ENCODE measurements around the gene SECTM1.
A peak's percentile ranks its signal among the peaks of the same experiment; 100 is the strongest.

The SECTM1 gene

GRCh38 chr17:82320956-82321927 is 12.3 kb downstream of the SECTM1 start:
- Histone ChIP-seq H3K4me3 (ENCODE audit: low read length) (no peak overlapping the region), H3K27me3 (ENCODE audit: control insufficient read depth, insufficient read depth, low read length) (peaks cover 4% of the 10 kb centered on the region), H3K4me2 (ENCODE audit: low read length) (peak overlapping the region; percentile 55), H3K9me3 (replicated peaks; ENCODE audit: low read length) (no peaks in the 10 kb centered on the region), H3K9ac (ENCODE audit: low read depth, low read length) (no peak overlapping the region), H3K36me3 (ENCODE audit: insufficient read depth, low read length) (no peaks in the 10 kb centered on the region), H3K4me1 (ENCODE audit: control insufficient read depth, insufficient read depth, low read length) (no peaks in the 10 kb centered on the region)

- Histone ChIP-seq H3K27me3 (ENCODE audit: control insufficient read depth, insufficient read depth, low read length) (peaks cover 14% of the 10 kb centered on the region), H3K4me3 (ENCODE audit: low read length) (no peak overlapping the region), H3K9ac (ENCODE audit: low read depth, low read length) (no peak overlapping the region)
Observed at GRCh38 chr17:82320140-82320840, 13.3 kb downstream of the SECTM1 start.

GRCh38 chr17:82319619-82320062 is 13.9 kb downstream of the SECTM1 start:
- H3K4me3 ChIP-seq (ENCODE audit: low read length): no peak overlapping the region
- H3K4me2 ChIP-seq (ENCODE audit: low read length): no peak overlapping the region
- no peaks in the 10 kb centered on the region for H3K4me1 ChIP-seq (ENCODE audit: control insufficient read depth, insufficient read depth, low read length)

More at GRCh38 chr17:82320140-82320840, 13.3 kb downstream of the SECTM1 start:
- H3K4me1 ChIP-seq (ENCODE audit: control insufficient read depth, insufficient read depth, low read length): no peaks in the 10 kb centered on the region
- H3K9me3 ChIP-seq (replicated peaks; ENCODE audit: low read length): no peaks in the 10 kb centered on the region
- no peaks in the 10 kb centered on the region for H3K36me3 ChIP-seq (ENCODE audit: insufficient read depth, low read length)
- H3K4me2 ChIP-seq (ENCODE audit: low read length): no peak overlapping the region

GRCh38 chr17:82318772-82319606 is 14.6 kb downstream of the SECTM1 start:
- H3K27me3 ChIP-seq (ENCODE audit: control insufficient read depth, insufficient read depth, low read length): peaks cover 14% of the 10 kb centered on the region
- H3K36me3 ChIP-seq (ENCODE audit: insufficient read depth, low read length): no peaks in the 10 kb centered on the region
- H3K9ac ChIP-seq (ENCODE audit: low read depth, low read length): no peak overlapping the region
- H3K9me3 ChIP-seq (replicated peaks; ENCODE audit: low read length): no peaks in the 10 kb centered on the region
- no peak overlapping the region for H3K4me3 ChIP-seq (ENCODE audit: low read length)
- no peak overlapping the region for H3K4me2 ChIP-seq (ENCODE audit: low read length)
- H3K4me1 ChIP-seq (ENCODE audit: control insufficient read depth, insufficient read depth, low read length): no peaks in the 10 kb centered on the region

More at GRCh38 chr17:82319619-82320062, 13.9 kb downstream of the SECTM1 start:
- Histone ChIP-seq H3K27me3 (ENCODE audit: control insufficient read depth, insufficient read depth, low read length) (peaks cover 14% of the 10 kb centered on the region), H3K9me3 (replicated peaks; ENCODE audit: low read length) (no peaks in the 10 kb centered on the region), H3K36me3 (ENCODE audit: insufficient read depth, low read length) (no peaks in the 10 kb centered on the region), H3K9ac (ENCODE audit: low read depth, low read length) (no peak overlapping the region)

GRCh38 chr17:82318169-82318498 is 15.4 kb downstream of the SECTM1 start:
- peaks cover 14% of the 10 kb centered on the region for H3K27me3 ChIP-seq (ENCODE audit: control insufficient read depth, insufficient read depth, low read length)
- no peak overlapping the region for H3K4me3 ChIP-seq (ENCODE audit: low read length)
- H3K4me1 ChIP-seq (ENCODE audit: control insufficient read depth, insufficient read depth, low read length): no peaks in the 10 kb centered on the region
- no peak overlapping the region for H3K9ac ChIP-seq (ENCODE audit: low read depth, low read length)
- no peak overlapping the region for H3K4me2 ChIP-seq (ENCODE audit: low read length)
- H3K36me3 ChIP-seq (ENCODE audit: insufficient read depth, low read length): no peaks in the 10 kb centered on the region
- no peaks in the 10 kb centered on the region for H3K9me3 ChIP-seq (replicated peaks; ENCODE audit: low read length)

- Histone ChIP-seq H3K4me3 (ENCODE audit: low read length) (no peak within 1 kb of the TSS), H3K9ac (ENCODE audit: low read depth, low read length) (no peak within 1 kb of the TSS), H3K4me2 (ENCODE audit: low read length) (no peak within 1 kb of the TSS), H3K27me3 (ENCODE audit: control insufficient read depth, insufficient read depth, low read length) (peaks cover 14% of the 10 kb centered on the region), H3K9me3 (replicated peaks; ENCODE audit: low read length) (no peaks in the 10 kb centered on the region), H3K4me1 (ENCODE audit: control insufficient read depth, insufficient read depth, low read length) (no peaks in the 10 kb centered on the region), H3K36me3 (ENCODE audit: insufficient read depth, low read length) (no peaks in the 10 kb centered on the region)
Observed at GRCh38 chr17:82317394-82318168, 16.0 kb downstream of the SECTM1 start, which contains the start of gene CD7. CD7 (minus strand) TSS chr17:82317608; CDS start chr17:82317495, 113 bp downstream.

GRCh38 chr17:82316651-82317393 is 16.7 kb downstream of the SECTM1 start:
- Histone ChIP-seq H3K4me1 (ENCODE audit: control insufficient read depth, insufficient read depth, low read length) (no peaks in the 10 kb centered on the region), H3K27me3 (ENCODE audit: control insufficient read depth, insufficient read depth, low read length) (peaks cover 14% of the 10 kb centered on the region), H3K4me2 (ENCODE audit: low read length) (no peak overlapping the region), H3K4me3 (ENCODE audit: low read length) (no peak overlapping the region), H3K9ac (ENCODE audit: low read depth, low read length) (no peak overlapping the region), H3K36me3 (ENCODE audit: insufficient read depth, low read length) (no peaks in the 10 kb centered on the region), H3K9me3 (replicated peaks; ENCODE audit: low read length) (no peaks in the 10 kb centered on the region)

GRCh38 chr17:82315703-82316358 is 17.7 kb downstream of the SECTM1 start:
- no peaks in the 10 kb centered on the region for H3K9me3 ChIP-seq (replicated peaks; ENCODE audit: low read length)
- peaks cover 14% of the 10 kb centered on the region for H3K27me3 ChIP-seq (ENCODE audit: control insufficient read depth, insufficient read depth, low read length)
- no peak overlapping the region for H3K4me2 ChIP-seq (ENCODE audit: low read length)
- H3K36me3 ChIP-seq (ENCODE audit: insufficient read depth, low read length): no peaks in the 10 kb centered on the region
- H3K4me3 ChIP-seq (ENCODE audit: low read length): no peak overlapping the region
- no peaks in the 10 kb centered on the region for H3K4me1 ChIP-seq (ENCODE audit: control insufficient read depth, insufficient read depth, low read length)
- no peak overlapping the region for H3K9ac ChIP-seq (ENCODE audit: low read depth, low read length)

- no peak overlapping the region for H3K9ac ChIP-seq (ENCODE audit: low read depth, low read length)
- H3K9me3 ChIP-seq (replicated peaks; ENCODE audit: low read length): no peaks in the 10 kb centered on the region
- no peaks in the 10 kb centered on the region for H3K4me1 ChIP-seq (ENCODE audit: control insufficient read depth, insufficient read depth, low read length)
- H3K4me3 ChIP-seq (ENCODE audit: low read length): no peak overlapping the region
- no peak overlapping the region for H3K4me2 ChIP-seq (ENCODE audit: low read length)
- H3K27me3 ChIP-seq (ENCODE audit: control insufficient read depth, insufficient read depth, low read length): peaks cover 21% of the 10 kb centered on the region
- no peaks in the 10 kb centered on the region for H3K36me3 ChIP-seq (ENCODE audit: insufficient read depth, low read length)
Observed at GRCh38 chr17:82314727-82315605, 18.6 kb downstream of the SECTM1 start.

Measured in skeletal muscle satellite cell (primary cell).